Gastroesophageal sphincter (tissue), 4 donors: Measurements from ENCODE around the gene TNFRSF11A. TPM values are rescaled to one million over a fixed set of nuclear protein-coding genes. Genes with fewer than 3 reads are reported as not detected.

Source experiments
- ATAC-seq: fragments of 150-250 bp; one replicate; pipeline ENCODE4 v1.9.1; 2016; ENCODE audit warnings: mild to moderate bottlenecking, moderate library complexity
- H3K27ac ChIP-seq, 4 donors: fragments of 200-600 bp; sonication (generic) in 3 of 4; 1 replicate in 3 of 4; 2 replicates in 1 of 4; pipeline ENCODE4 v1.5.1; 2016 to 2019
- H3K27me3 ChIP-seq: fragments of 200-600 bp; sonication (generic); one replicate; pipeline ENCODE4 v1.5.1; 2019
- H3K36me3 ChIP-seq, 2 donors: fragments of 200-600 bp; sonication (generic); one replicate each; pipeline ENCODE4 v1.5.1; 2019; ENCODE audit warnings: control low read depth in 1 of 2
- H3K4me1 ChIP-seq, 3 donors: fragments of 200-600 bp; sonication (generic); 1 replicate in 2 of 3; 2 replicates in 1 of 3; pipeline ENCODE4 v1.5.1; 2016 to 2019; ENCODE audit warnings: control low read depth in 2 of 3
- H3K4me3 ChIP-seq, 2 donors: fragments of 200-600 bp; sonication (generic); one replicate each; pipeline ENCODE4 v1.5.1; 2019; ENCODE audit warnings: mild to moderate bottlenecking in 1 of 2, moderate library complexity in 1 of 2
- H3K9me3 ChIP-seq, 3 donors: fragments of 200-600 bp; sonication (generic); one replicate each; pipeline ENCODE4 v1.5.1; 2017 to 2019; ENCODE audit warnings: control low read depth in 2 of 3
- EP300 ChIP-seq: sonication (generic); formaldehyde crosslinking; IDR thresholded peaks from one replicate; pipeline ENCODE4 v1.6.1; 2017; ENCODE audit warnings: antibody characterized with exemption, mild to moderate bottlenecking
- POLR2A ChIP-seq, 2 donors: fragments of 450-650 bp; IDR thresholded peaks; one replicate each; pipeline ENCODE4 v1.6.1; 2017; ENCODE audit warnings: antibody characterized with exemption in 2 of 2, mild to moderate bottlenecking in 2 of 2, moderate library complexity in 1 of 2
- POLR2AphosphoS5 ChIP-seq: sonication (generic); formaldehyde crosslinking; IDR thresholded peaks from one replicate; pipeline ENCODE4 v1.6.1; 2017; ENCODE audit warnings: antibody characterized with exemption
- WGBS, 2 donors: methylation state at CpG; one replicate each; pipeline ENCODE4 v1.1.5; 2018; ENCODE audit warnings: low coverage in 1 of 2; 5-methylcytosine and 5-hydroxymethylcytosine counted together
- small RNA-seq, 4 donors: library from RNA; depleted of rRNA; stranded (forward); fragments of <200 nt; gene quantifications; one replicate each; pipeline ENCODE3, GENCODE V24; 2016
- total RNA-seq, 4 donors: library from RNA; depleted of rRNA; stranded (reverse); fragments of >200 nt; gene quantifications; one replicate each; pipeline ENCODE4 v1.1.0, GENCODE V29; 2016
- TF ChIP-seq, protein P1 (sequence below), 4 experiments: fragments of 200-600 bp in 2 of 4; fragments of 450-650 bp in 2 of 4; sonication (generic) in 1 of 4; IDR thresholded peaks; one replicate each; pipeline ENCODE4 v1.5.1; 2017 to 2019; ENCODE audit warnings: antibody characterized with exemption in 4 of 4, mild to moderate bottlenecking in 2 of 4, moderate library complexity in 2 of 4

The TNFRSF11A gene
- total RNA-seq, 4 donors from 2014 or later = 0.31 to 7.5 (median 1.4) TPM

DNA sequence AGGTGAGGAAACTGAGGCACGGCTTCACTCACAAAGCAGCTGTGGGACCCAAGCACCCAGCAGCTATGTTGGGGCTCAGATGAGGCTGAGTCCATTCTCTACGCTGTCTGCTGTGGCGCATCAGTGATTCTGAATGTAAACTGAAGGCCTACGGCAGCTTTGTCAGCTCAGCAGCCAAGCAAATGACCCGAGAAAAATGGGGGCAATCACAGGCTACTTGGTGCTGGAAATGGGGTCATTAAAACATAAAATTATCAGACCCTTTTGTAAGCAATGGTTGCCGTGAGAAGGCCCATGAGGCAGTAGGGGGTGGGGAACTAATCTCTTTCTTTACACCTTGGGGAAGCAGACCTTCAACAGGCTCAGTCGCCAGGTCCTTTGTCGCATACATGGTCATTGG is 113.8 kb downstream of the TNFRSF11A start:
- Histone ChIP-seq H3K4me1 (peaks cover 0 to 39% (median 14%) of the 10 kb centered on the region in 3 donors), H3K36me3 (no peaks in the 10 kb centered on the region), H3K9me3 (no peaks in the 10 kb centered on the region), H3K27me3 (no peaks in the 10 kb centered on the region), H3K4me3 (no peak overlapping the region), H3K27ac (no peak overlapping the region)
- 79 to 90% methylated on average over 4 to 7 of the region's 8 CpGs for WGBS, 2 donors
- TF ChIP-seq EP300 (no peak), POLR2AphosphoS5 (no peak), POLR2A (IDR thresholded peaks at IDR 0.05) (no peak)
- TF ChIP-seq, protein P1, sequence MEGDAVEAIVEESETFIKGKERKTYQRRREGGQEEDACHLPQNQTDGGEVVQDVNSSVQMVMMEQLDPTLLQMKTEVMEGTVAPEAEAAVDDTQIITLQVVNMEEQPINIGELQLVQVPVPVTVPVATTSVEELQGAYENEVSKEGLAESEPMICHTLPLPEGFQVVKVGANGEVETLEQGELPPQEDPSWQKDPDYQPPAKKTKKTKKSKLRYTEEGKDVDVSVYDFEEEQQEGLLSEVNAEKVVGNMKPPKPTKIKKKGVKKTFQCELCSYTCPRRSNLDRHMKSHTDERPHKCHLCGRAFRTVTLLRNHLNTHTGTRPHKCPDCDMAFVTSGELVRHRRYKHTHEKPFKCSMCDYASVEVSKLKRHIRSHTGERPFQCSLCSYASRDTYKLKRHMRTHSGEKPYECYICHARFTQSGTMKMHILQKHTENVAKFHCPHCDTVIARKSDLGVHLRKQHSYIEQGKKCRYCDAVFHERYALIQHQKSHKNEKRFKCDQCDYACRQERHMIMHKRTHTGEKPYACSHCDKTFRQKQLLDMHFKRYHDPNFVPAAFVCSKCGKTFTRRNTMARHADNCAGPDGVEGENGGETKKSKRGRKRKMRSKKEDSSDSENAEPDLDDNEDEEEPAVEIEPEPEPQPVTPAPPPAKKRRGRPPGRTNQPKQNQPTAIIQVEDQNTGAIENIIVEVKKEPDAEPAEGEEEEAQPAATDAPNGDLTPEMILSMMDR (IDR thresholded peaks at IDR 0.05) = no peak
- no peak for ATAC-seq

Small RNA genes lying within 50 kb of the gene (small RNA-seq; reads per million reads assigned to genes)
- gene AC100843.2 = 0 reads per million in 4 donors
- 0 reads per million in 4 donors for gene RF00019

Other genes starting within 250 kb of the TNFRSF11A start
- gene PIGN, start 138.3 kb upstream of the TNFRSF11A start, total RNA-seq = 10 to 100 TPM; 10.5 to 32.4 (median 17.3) TPM
- gene RELCH, start 138.1 kb upstream of the TNFRSF11A start, total RNA-seq = 10 to 100 TPM; 20.7 to 30.4 (median 27.4) TPM
- 10 to 100 TPM; 16.8 to 30.8 (median 22.7) TPM for gene ZCCHC2, start 197.7 kb downstream of the TNFRSF11A start, total RNA-seq